ENCODE measurements around the gene SFN.
"Not testable (repeated sequence)": the region's sequence is repeated elsewhere in the genome, so short reads cannot be mapped to it uniquely, and the experiment has no call there.

SFN gene

GRCh38 chr1:26839779-26840178 is 23.2 kb upstream of the SFN start:
- DNase-seq, result no peak

- no peak for DNase-seq
These were observed 18.3 kb upstream of the SFN start for GRCh38 chr1:26844424-26845196.

GRCh38 chr1:26847826-26848225 is 15.1 kb upstream of the SFN start:
- not testable (repeated sequence) for DNase-seq

- no peak for DNase-seq
These were observed 14.4 kb upstream of the SFN start for GRCh38 chr1:26848499-26848898.

DNA sequence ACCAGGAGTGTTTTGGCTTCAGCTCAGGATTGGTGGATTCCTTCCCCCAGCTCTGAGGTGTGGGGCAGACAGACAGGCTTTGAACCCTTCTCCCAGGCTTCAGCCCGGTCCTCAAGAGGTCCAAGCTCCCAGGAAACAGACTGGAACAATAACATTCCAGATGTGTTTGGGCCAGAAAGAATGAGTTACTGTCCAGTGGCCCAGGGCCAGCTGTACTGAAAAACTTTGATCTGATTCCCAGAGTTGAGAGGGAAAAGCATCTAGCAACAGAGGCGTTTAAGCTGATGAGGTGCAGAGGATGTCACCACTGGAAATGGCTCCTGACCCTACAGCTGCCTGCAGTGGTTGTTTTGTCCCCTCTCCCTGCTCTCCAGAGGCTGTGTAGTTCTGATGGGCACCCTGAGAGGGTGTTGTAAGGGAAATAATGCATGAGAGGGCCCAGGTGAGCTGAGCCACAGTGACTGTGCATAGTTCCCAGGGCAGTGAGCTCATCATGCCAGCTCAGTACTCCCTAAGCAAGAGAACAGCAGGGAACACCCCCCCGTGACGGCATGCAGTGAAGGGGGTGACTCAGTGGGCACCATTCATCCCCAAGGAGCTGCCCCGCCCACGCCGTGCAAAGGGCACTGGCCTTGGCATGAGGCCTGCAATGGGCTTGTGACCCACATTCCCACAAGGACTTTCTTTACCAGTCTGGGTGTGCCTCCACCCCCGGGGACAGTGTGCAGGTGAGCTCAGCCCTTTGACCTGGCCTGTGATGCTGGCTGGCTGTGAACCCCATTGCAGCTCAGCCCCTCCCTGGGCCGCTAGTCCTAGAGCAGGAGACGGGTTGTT is 13.8 kb upstream of the SFN start:
- DNase-seq, result no peak

DNA sequence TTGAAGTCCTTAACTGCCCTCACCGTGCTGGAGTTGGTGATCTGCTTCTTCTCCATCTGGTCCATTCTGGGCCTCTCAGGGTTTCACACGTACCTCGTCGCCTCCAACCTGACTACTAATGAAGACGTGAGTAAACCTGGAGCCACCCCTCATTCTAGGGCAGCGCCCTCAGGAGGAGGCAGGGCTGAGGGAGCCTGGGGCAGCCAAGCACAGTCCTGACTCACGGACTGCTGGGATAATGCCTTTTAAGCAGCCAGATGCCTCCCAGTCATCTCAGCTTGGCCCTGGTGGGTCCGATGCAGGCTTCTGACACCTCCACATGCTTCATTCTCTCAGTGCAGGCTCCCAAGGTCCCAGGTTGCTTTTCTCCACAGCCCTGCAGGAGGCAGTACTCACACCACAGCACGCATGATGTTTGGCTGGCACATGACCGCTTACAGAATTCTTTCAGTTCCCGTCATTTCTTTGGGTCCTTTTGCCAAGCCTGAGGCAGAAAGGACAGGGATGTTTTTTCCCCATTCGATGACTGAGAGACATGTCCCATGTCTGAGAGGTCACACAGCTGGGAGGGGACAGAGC is 11.8 kb upstream of the SFN start:
- no peak for DNase-seq

GRCh38 chr1:26852701-26853100 is 10.2 kb upstream of the SFN start:
- DNase-seq, result no peak

- peak; percentile 71 for DNase-seq
These were observed 9.8 kb upstream of the SFN start for GRCh38 chr1:26853156-26853555.

DNA sequence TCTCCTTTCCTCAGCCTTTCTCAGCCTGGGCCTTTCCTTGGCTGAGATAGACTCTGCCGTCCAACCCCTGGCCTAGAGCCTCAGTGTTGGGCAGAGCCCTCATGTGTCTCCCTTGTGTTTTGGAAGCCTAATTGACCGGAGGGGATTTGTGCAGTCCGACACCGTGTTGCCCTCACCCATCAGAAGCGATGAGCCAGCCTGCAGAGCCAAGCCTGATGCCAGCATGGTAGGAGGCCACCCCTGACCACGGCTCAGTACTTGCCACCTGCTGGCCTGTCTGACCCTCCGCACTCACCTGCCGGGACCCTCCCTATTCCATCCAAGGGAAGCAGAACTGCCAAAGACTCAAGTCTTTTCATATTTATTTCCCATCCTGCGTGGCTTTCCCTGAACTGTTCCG is 9.3 kb upstream of the SFN start:
- no peak for DNase-seq

DNA sequence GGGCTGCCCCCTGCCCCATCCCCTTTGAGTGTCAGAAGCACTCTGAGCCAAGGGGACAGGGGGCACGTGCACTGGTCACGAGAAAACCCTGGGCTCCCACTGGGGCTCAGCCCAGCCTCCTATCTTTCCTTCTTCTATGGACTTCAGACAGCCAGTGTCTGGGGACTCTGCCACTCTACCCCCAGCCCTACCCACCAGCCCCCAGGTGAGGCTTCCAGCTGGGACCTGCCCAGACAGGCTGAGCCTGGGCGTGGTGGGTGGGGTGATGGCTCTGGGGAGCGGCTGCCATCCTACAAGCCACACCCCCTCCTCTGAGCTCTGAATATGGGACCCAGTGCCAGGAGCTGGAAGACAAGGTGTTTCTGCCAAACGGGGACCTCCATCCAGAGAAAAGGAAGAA is 8.0 kb upstream of the SFN start:
- DNase-seq, result no peak

GRCh38 chr1:26855636-26856035 is 7.3 kb upstream of the SFN start:
- no peak for DNase-seq

GRCh38 chr1:26856181-26856580 is 6.8 kb upstream of the SFN start:
- DNase-seq, result no peak

GRCh38 chr1:26856604-26857469 is 6.1 kb upstream of the SFN start:
- DNase-seq, result no peak

GRCh38 chr1:26857473-26858060 is 5.4 kb upstream of the SFN start:
- DNase-seq, result no peak

- no peak for DNase-seq
These were observed 4.8 kb upstream of the SFN start for GRCh38 chr1:26858160-26858559.

GRCh38 chr1:26858891-26859640 is 3.9 kb upstream of the SFN start:
- DNase-seq, result no peak

DNA sequence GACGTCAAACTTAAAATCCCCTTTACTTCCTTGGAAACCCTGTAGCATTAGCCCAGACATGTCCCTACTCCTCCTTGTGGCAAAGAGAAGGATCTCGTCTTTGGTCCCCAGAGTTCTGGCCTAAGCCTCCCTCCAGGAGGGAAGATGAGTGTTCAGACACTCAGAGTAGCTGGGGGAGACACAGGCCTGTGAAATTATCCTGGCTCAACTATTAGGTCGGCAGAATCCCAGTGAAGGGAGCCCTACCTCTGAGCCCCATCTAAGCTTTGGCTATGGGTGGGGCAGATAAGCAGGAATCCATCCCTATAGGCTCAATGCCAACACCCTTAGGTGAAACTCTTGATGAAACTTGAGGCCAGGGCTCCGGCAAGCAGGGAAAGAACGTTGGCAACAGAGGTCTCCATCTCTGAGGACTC is 1.7 kb upstream of the SFN start:
- no peak for DNase-seq

DNA sequence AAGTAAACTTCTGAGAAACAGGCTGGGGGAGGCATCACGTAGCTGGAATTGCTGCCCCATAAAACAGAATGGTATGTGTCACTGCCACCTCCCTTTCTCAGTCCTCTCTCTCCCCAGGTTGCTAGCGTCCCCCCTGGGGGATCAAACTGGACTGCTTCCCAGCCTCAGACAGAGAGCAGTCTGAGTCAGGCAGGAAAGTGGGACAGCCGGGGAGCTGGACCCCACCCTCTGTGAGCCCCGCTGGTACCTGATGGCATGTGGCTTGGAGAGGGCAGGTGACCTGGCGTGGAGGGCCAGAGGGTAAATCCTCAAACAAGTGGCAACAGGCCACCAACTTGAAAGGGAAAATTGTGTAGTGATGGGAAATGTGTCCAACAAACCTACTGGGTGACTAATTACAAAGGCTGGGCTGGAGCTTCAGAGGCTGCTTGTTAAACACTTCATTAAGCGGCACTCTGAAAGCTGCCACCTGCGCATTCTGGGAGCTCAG is 1.0 kb upstream of the SFN start:
- no peak for DNase-seq

DNA sequence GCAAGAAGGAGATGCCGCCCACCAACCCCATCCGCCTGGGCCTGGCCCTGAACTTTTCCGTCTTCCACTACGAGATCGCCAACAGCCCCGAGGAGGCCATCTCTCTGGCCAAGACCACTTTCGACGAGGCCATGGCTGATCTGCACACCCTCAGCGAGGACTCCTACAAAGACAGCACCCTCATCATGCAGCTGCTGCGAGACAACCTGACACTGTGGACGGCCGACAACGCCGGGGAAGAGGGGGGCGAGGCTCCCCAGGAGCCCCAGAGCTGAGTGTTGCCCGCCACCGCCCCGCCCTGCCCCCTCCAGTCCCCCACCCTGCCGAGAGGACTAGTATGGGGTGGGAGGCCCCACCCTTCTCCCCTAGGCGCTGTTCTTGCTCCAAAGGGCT is 732 bp downstream of the SFN start:
- DNase-seq, result no peak

- peak; percentile 96 for DNase-seq
These were observed 1.9 kb downstream of the SFN start for GRCh38 chr1:26864610-26865480.

DNA sequence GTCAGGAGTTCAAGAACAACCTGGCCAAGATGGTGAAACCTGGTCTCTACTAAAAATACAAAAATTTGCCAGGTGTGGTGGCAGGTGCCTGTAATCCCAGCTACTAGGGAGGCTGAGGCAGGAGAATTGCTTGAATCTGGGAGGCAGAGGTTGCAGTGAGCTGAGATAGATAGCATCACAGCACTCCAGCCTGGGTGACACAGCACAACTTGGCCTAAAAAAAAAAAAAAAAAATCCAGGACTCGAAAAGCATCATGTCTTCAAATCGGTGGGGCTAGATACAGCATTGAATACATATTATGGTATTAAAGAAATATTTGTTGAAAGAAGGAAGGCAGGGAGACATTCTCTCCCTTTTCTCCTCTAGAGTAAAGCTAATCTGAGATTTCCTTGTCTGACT is 10.1 kb downstream of the SFN start:
- not testable (repeated sequence) for DNase-seq

Measured in stimulated activated CD4-positive, alpha-beta T cell treated with anti-CD3 and anti-CD28 coated beads, Interleukin-1b, Interleukin-23, amount 100 ng/mL, for 48 hours (primary cell).